ENCODE measurements around the gene ASGR2. TPM values are rescaled to one million over a fixed set of nuclear protein-coding genes. Genes with fewer than 3 reads are reported as not detected.
"Not testable (repeated sequence)": the region's sequence is repeated elsewhere in the genome, so short reads cannot be mapped to it uniquely, and the experiment has no call there.

ASGR2 gene
- total RNA-seq, 1 experiment from 2014 or later = not detected

GRCh38 chr17:7100641-7101379, 13.8 kb downstream of the ASGR2 start:
- not testable (repeated sequence) for DNase-seq (ENCODE audit: low read depth)

- DNase-seq (ENCODE audit: low read depth) = no peak
Measured at GRCh38 chr17:7098802-7099459, 15.7 kb downstream of the ASGR2 start.

- DNase-seq (ENCODE audit: low read depth) = no peak
Measured at GRCh38 chr17:7097940-7098339, 16.7 kb downstream of the ASGR2 start.

GRCh38 chr17:7095625-7096024, 19.0 kb downstream of the ASGR2 start:
- no peak for DNase-seq (ENCODE audit: low read depth)

GRCh38 chr17:7094652-7095019, 20.0 kb downstream of the ASGR2 start:
- DNase-seq (ENCODE audit: low read depth) = no peak

GRCh38 chr17:7091311-7092005, 23.2 kb downstream of the ASGR2 start:
- not testable (repeated sequence) for DNase-seq (ENCODE audit: low read depth)

GRCh38 chr17:7089570-7089969, 25.1 kb downstream of the ASGR2 start:
- DNase-seq (ENCODE audit: low read depth) = not testable (repeated sequence)

- not testable (repeated sequence) for DNase-seq (ENCODE audit: low read depth)
Measured at GRCh38 chr17:7088442-7088841, 26.2 kb downstream of the ASGR2 start.

GRCh38 chr17:7084088-7084487, 30.5 kb downstream of the ASGR2 start:
- peak; percentile 39 for DNase-seq (ENCODE audit: low read depth)

GRCh38 chr17:7083592-7083991, 31.0 kb downstream of the ASGR2 start:
- DNase-seq (ENCODE audit: low read depth) = peak; percentile 63

GRCh38 chr17:7081341-7082062, 33.1 kb downstream of the ASGR2 start:
- no peak for DNase-seq (ENCODE audit: low read depth)

- no peak for DNase-seq (ENCODE audit: low read depth)
Measured at GRCh38 chr17:7080456-7081041, 34.1 kb downstream of the ASGR2 start.

GRCh38 chr17:7079581-7080455, 34.8 kb downstream of the ASGR2 start, which contains the start of gene CLEC10A:
CLEC10A (minus strand) TSS chr17:7080251; CDS start chr17:7078812, 1,439 bp downstream.
- DNase-seq (ENCODE audit: low read depth) = no peak

- DNase-seq (ENCODE audit: low read depth) = no peak
Measured at GRCh38 chr17:7078711-7079110, 35.9 kb downstream of the ASGR2 start.

- no peak for DNase-seq (ENCODE audit: low read depth)
Measured at GRCh38 chr17:7077911-7078546, 36.6 kb downstream of the ASGR2 start.

GRCh38 chr17:7074931-7075330, 39.7 kb downstream of the ASGR2 start:
- no peak for DNase-seq (ENCODE audit: low read depth)

- DNase-seq (ENCODE audit: low read depth) = no peak
Measured at GRCh38 chr17:7072406-7072805, 42.2 kb downstream of the ASGR2 start.

- no peak for DNase-seq (ENCODE audit: low read depth)
Measured at GRCh38 chr17:7070712-7071111, 43.9 kb downstream of the ASGR2 start.

GRCh38 chr17:7068268-7068667, 46.4 kb downstream of the ASGR2 start:
- no peak for DNase-seq (ENCODE audit: low read depth)

- DNase-seq (ENCODE audit: low read depth) = no peak
Measured at GRCh38 chr17:7067198-7067597, 47.4 kb downstream of the ASGR2 start.

Measured in M059J (cell line).